Measurements from ENCODE around the gene PLEKHA6.

GRCh38 chr1:204202481-204202880, 157.2 kb downstream of the PLEKHA6 start:
- TF ChIP-seq POLR2AphosphoS5 (IDR thresholded peaks at IDR 0.05; ENCODE audit: low read depth, low read length) (no peak), TAF1 (IDR thresholded peaks at IDR 0.05; ENCODE audit: low read depth, low read length) (no peak), POLR2A (IDR thresholded peaks at IDR 0.05; ENCODE audit: low read depth, low read length) (no peak), PAX5 (IDR thresholded peaks at IDR 0.05; ENCODE audit: insufficient read depth, low read length, severe bottlenecking) (no peak), SPI1 (IDR thresholded peaks at IDR 0.05; ENCODE audit: low read depth, low read length) (no peak), POU2F2 (IDR thresholded peaks at IDR 0.05; ENCODE audit: low read depth, low read length) (no peak)

Measured in GM12891 (cell line).